H1 (cell line): ENCODE data around the gene ABI3. TPM values are rescaled to one million over a fixed set of nuclear protein-coding genes. Genes with fewer than 3 reads are reported as not detected.
A peak's percentile ranks its signal among the peaks of the same experiment; 100 is the strongest.

Experiments
- ASH2L ChIP-seq: fragments of 200-600, 300-600 bp; sonication (generic); IDR thresholded peaks from one replicate; pipeline ENCODE4 v1.7.1; 2017; ENCODE audit warnings: low read length
- BRCA1 ChIP-seq: IDR thresholded peaks from 2 replicates; pipeline ENCODE4 v1.6.1; 2012; ENCODE audit warnings: low read depth, low read length, improper control_type of control experiment
- KDM5A ChIP-seq: fragments of 200-600 bp; IDR thresholded peaks from 2 replicates; pipeline ENCODE4 v1.7.1; 2012; ENCODE audit warnings: mild to moderate bottlenecking, low read length, inconsistent platforms, mixed read lengths
- NANOG ChIP-seq: IDR thresholded peaks from 2 replicates; pipeline ENCODE4 v1.6.1; 2011; ENCODE audit warnings: low read length, low read depth, mild to moderate bottlenecking, inconsistent platforms; ENCODE audit not compliant: insufficient read depth, poor library complexity, severe bottlenecking
- POU5F1 ChIP-seq: IDR thresholded peaks from 2 replicates; pipeline ENCODE4 v1.6.1; 2011; ENCODE audit warnings: low read depth, mild to moderate bottlenecking, low read length, moderate library complexity
- RAD21 ChIP-seq, 2 experiments: IDR thresholded peaks in 1 of 2; conservative IDR thresholded peaks in 1 of 2; 2 replicates each; pipeline ENCODE4 v1.6.1; 2011; ENCODE audit warnings: low read depth in 2 of 2, low read length in 2 of 2, improper control_type of control experiment in 1 of 2, inconsistent platforms in 1 of 2, mild to moderate bottlenecking in 1 of 2, moderate library complexity in 1 of 2
- RBBP5 ChIP-seq: IDR thresholded peaks from 2 replicates; pipeline ENCODE4 v1.7.1; 2012; ENCODE audit warnings: low read depth, mild to moderate bottlenecking, inconsistent platforms, low read length, moderate library complexity, borderline replicate concordance
- TBP ChIP-seq: IDR thresholded peaks from 2 replicates; pipeline ENCODE4 v1.6.1; 2011; ENCODE audit warnings: low read depth, low read length, improper control_type of control experiment
- polyA plus RNA-seq, 7 experiments: library from polyadenylated mRNA; depleted of rRNA in 3 of 7; stranded (reverse) in 5 of 7; unstranded in 2 of 7; fragments of >200 nt in 5 of 7; fragments of 200-250 nt in 2 of 7; gene quantifications; 1 replicate in 5 of 7; 2 replicates in 1 of 7; 4 replicates in 1 of 7; pipeline versions ENCODE4 v1.2.1 to v1.2.3, GENCODE V29; 2011 to 2013; ENCODE audit warnings: missing spikeins in 2 of 7, mixed read lengths in 2 of 7
- total RNA-seq: library from RNA; stranded (reverse); fragmentation: NEBNext Ultra II Directional; extraction: Animal tissue kit (Norgen Biotek cat#: 25700); gene quantifications from 2 replicates; pipeline ENCODE4 v1.2.1, GENCODE V29; 2021
- TF ChIP-seq, protein P1 (sequence below): fragments of 300-600 bp; sonication (generic); IDR thresholded peaks from 2 replicates; pipeline ENCODE4 v1.7.1; 2012; ENCODE audit warnings: low read length, moderate library complexity, mild to moderate bottlenecking, inconsistent platforms; ENCODE audit not compliant: insufficient replicate concordance

The ABI3 gene
- total and polyA plus RNA-seq, 2 of the 8 experiments (the other 6 are each of a cell fraction or from before 2014, with no cell fraction given), result 1.3 to 2.5 TPM

DNA sequence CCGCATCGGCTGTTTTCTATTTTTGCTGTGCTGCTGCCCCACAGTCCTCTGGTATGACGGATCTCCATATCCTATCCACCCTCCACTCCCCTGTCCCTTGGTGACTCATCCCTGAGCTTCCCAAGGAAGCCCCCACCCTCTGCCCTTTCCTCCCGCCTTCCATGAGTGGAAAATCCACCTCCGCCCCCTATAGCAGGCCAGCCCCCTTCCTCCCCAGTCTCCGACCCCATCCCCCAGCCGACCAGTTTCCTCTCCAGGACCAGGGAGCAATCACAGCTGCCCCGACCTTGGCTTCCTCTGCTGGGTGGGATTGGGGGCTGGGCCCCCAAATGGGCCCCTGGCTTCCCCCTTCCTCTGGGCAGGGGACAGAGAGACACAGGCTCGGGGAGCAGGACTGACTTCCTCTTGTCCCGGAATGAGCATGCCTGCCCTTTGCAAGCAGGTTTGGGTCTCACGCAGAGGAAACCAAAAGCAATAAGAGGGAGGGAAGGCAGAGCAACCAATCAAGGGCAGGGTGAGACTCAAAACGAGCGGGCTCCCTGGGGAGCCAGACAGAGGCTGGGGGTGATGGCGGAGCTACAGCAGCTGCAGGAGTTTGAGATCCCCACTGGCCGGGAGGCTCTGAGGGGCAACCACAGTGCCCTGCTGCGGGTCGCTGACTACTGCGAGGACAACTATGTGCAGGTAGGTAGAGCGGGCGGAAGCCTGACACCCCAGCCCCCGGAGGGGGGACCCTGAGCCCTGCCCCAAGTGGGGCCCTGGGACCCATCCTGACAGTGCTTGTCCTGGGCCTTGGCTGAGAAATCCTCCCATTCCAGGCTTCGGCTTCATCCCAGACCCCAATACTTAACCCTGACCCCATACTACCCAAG, at the start of gene ABI3, which contains the start of gene GNGT2 (continued):
- TF ChIP-seq TBP (0 out of 2 replicates have a peak, but pooled peaks have one; percentile 28), BRCA1 (no peak), RAD21 (IDR thresholded peaks at IDR 0.05 in 1 of 2, conservative IDR thresholded peaks at IDR 0.05 in 1 of 2; ENCODE audit: low read depth in 2 of 2, low read length in 2 of 2) (no peak), KDM5A (no peak), ASH2L (peak; percentile 55), NANOG (no peak), RBBP5 (no peak), POU5F1 (no peak)
- TF ChIP-seq, protein P1, sequence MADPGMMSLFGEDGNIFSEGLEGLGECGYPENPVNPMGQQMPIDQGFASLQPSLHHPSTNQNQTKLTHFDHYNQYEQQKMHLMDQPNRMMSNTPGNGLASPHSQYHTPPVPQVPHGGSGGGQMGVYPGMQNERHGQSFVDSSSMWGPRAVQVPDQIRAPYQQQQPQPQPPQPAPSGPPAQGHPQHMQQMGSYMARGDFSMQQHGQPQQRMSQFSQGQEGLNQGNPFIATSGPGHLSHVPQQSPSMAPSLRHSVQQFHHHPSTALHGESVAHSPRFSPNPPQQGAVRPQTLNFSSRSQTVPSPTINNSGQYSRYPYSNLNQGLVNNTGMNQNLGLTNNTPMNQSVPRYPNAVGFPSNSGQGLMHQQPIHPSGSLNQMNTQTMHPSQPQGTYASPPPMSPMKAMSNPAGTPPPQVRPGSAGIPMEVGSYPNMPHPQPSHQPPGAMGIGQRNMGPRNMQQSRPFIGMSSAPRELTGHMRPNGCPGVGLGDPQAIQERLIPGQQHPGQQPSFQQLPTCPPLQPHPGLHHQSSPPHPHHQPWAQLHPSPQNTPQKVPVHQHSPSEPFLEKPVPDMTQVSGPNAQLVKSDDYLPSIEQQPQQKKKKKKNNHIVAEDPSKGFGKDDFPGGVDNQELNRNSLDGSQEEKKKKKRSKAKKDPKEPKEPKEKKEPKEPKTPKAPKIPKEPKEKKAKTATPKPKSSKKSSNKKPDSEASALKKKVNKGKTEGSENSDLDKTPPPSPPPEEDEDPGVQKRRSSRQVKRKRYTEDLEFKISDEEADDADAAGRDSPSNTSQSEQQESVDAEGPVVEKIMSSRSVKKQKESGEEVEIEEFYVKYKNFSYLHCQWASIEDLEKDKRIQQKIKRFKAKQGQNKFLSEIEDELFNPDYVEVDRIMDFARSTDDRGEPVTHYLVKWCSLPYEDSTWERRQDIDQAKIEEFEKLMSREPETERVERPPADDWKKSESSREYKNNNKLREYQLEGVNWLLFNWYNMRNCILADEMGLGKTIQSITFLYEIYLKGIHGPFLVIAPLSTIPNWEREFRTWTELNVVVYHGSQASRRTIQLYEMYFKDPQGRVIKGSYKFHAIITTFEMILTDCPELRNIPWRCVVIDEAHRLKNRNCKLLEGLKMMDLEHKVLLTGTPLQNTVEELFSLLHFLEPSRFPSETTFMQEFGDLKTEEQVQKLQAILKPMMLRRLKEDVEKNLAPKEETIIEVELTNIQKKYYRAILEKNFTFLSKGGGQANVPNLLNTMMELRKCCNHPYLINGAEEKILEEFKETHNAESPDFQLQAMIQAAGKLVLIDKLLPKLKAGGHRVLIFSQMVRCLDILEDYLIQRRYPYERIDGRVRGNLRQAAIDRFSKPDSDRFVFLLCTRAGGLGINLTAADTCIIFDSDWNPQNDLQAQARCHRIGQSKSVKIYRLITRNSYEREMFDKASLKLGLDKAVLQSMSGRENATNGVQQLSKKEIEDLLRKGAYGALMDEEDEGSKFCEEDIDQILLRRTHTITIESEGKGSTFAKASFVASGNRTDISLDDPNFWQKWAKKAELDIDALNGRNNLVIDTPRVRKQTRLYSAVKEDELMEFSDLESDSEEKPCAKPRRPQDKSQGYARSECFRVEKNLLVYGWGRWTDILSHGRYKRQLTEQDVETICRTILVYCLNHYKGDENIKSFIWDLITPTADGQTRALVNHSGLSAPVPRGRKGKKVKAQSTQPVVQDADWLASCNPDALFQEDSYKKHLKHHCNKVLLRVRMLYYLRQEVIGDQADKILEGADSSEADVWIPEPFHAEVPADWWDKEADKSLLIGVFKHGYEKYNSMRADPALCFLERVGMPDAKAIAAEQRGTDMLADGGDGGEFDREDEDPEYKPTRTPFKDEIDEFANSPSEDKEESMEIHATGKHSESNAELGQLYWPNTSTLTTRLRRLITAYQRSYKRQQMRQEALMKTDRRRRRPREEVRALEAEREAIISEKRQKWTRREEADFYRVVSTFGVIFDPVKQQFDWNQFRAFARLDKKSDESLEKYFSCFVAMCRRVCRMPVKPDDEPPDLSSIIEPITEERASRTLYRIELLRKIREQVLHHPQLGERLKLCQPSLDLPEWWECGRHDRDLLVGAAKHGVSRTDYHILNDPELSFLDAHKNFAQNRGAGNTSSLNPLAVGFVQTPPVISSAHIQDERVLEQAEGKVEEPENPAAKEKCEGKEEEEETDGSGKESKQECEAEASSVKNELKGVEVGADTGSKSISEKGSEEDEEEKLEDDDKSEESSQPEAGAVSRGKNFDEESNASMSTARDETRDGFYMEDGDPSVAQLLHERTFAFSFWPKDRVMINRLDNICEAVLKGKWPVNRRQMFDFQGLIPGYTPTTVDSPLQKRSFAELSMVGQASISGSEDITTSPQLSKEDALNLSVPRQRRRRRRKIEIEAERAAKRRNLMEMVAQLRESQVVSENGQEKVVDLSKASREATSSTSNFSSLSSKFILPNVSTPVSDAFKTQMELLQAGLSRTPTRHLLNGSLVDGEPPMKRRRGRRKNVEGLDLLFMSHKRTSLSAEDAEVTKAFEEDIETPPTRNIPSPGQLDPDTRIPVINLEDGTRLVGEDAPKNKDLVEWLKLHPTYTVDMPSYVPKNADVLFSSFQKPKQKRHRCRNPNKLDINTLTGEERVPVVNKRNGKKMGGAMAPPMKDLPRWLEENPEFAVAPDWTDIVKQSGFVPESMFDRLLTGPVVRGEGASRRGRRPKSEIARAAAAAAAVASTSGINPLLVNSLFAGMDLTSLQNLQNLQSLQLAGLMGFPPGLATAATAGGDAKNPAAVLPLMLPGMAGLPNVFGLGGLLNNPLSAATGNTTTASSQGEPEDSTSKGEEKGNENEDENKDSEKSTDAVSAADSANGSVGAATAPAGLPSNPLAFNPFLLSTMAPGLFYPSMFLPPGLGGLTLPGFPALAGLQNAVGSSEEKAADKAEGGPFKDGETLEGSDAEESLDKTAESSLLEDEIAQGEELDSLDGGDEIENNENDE, result no peak
